ENCODE measurements around the gene ATAD3C.

Gene ATAD3C

GRCh38 chr1:1429671-1430073 is 19.8 kb upstream of the ATAD3C start:
- H3K27ac ChIP-seq (ENCODE audit: extremely low read depth, low read depth, low read length): no peak overlapping the region
- no peaks in the 10 kb centered on the region for H3K9me3 ChIP-seq (ENCODE audit: control insufficient read depth, insufficient read depth, low read depth, low read length)
- no peaks in the 10 kb centered on the region for H3K36me3 ChIP-seq (ENCODE audit: control insufficient read depth in 2 of 2, insufficient read depth in 1 of 2, low read length in 2 of 2)
- H3K4me1 ChIP-seq (ENCODE audit: control insufficient read depth, insufficient read depth, low read length): no peaks in the 10 kb centered on the region
- ChIA-PET POLR2A (no interaction called here), CTCF (interaction anchor here (0.7 to 1.8 kb wide), 2 partner anchors 11 to 31 kb away, joined by 5 read pairs; partner anchors contain the start of gene CCNL2)
- no peak overlapping the region for H3K4me3 ChIP-seq (ENCODE audit: low read depth, low read length)
- TF ChIP-seq ZNF140 (tag by site-specific recombination; IDR thresholded peaks at IDR 0.05) (no peak), ZNF202 (tag by site-specific recombination; IDR thresholded peaks at IDR 0.05; ENCODE audit: borderline replicate concordance) (no peak), ZNF785 (tag by site-specific recombination; IDR thresholded peaks at IDR 0.05) (no peak), ZNF670 (tag by site-specific recombination; IDR thresholded peaks at IDR 0.05; ENCODE audit: low read depth) (no peak), ZNF24 (tag by site-specific recombination; IDR thresholded peaks at IDR 0.05) (no peak), ZNF292 (tag by site-specific recombination; IDR thresholded peaks at IDR 0.05; ENCODE audit: borderline replicate concordance, low read depth) (no peak), ZFP3 (tag by site-specific recombination; IDR thresholded peaks at IDR 0.05; ENCODE audit: low read depth) (peak; percentile 77), ZBTB17 (tag by site-specific recombination; IDR thresholded peaks at IDR 0.05) (peak; percentile 67), ZNF776 (tag by site-specific recombination; IDR thresholded peaks at IDR 0.05; ENCODE audit: borderline replicate concordance) (no peak), ZNF394 (tag by site-specific recombination; IDR thresholded peaks at IDR 0.05; ENCODE audit: borderline replicate concordance) (no peak), ZNF121 (tag by site-specific recombination; IDR thresholded peaks at IDR 0.05) (peak; percentile 87), ZNF530 (tag by site-specific recombination; IDR thresholded peaks at IDR 0.05; ENCODE audit: low read depth) (no peak), ZNF211 (tag by site-specific recombination; IDR thresholded peaks at IDR 0.05; ENCODE audit: low read depth) (no peak), GFI1B (tag by site-specific recombination; IDR thresholded peaks at IDR 0.05) (no peak), ZNF677 (tag by site-specific recombination; IDR thresholded peaks at IDR 0.05) (no peak), IKZF3 (tag by site-specific recombination; IDR thresholded peaks at IDR 0.05) (no peak), YY2 (tag by site-specific recombination; IDR thresholded peaks at IDR 0.05) (no peak), ZNF416 (tag by site-specific recombination; IDR thresholded peaks at IDR 0.05) (no peak), GLIS1 (tag by site-specific recombination; IDR thresholded peaks at IDR 0.05) (no peak), ZBTB8A (tag by site-specific recombination; IDR thresholded peaks at IDR 0.05) (0 out of 2 replicates have a peak, but pooled peaks have one; percentile 19), ZNF184 (tag by site-specific recombination; IDR thresholded peaks at IDR 0.05) (no peak), ZBTB7A (tag by site-specific recombination; IDR thresholded peaks at IDR 0.05; ENCODE audit: low read depth) (no peak), BCL11A (tag by site-specific recombination; IDR thresholded peaks at IDR 0.05; ENCODE audit: low read depth) (no peak), ZNF501 (tag by site-specific recombination; IDR thresholded peaks at IDR 0.05) (no peak), ZNF48 (tag by site-specific recombination; IDR thresholded peaks at IDR 0.05) (no peak), ZNF473 (tag by site-specific recombination; IDR thresholded peaks at IDR 0.05) (no peak), PRDM2 (tag by site-specific recombination; IDR thresholded peaks at IDR 0.05; ENCODE audit: borderline replicate concordance) (no peak), ZNF248 (tag by site-specific recombination; IDR thresholded peaks at IDR 0.05) (no peak)
- TF ChIP-seq, protein P1, sequence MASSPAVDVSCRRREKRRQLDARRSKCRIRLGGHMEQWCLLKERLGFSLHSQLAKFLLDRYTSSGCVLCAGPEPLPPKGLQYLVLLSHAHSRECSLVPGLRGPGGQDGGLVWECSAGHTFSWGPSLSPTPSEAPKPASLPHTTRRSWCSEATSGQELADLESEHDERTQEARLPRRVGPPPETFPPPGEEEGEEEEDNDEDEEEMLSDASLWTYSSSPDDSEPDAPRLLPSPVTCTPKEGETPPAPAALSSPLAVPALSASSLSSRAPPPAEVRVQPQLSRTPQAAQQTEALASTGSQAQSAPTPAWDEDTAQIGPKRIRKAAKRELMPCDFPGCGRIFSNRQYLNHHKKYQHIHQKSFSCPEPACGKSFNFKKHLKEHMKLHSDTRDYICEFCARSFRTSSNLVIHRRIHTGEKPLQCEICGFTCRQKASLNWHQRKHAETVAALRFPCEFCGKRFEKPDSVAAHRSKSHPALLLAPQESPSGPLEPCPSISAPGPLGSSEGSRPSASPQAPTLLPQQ (tag by site-specific recombination; IDR thresholded peaks at IDR 0.05): no peak
- TF ChIP-seq, protein P2, sequence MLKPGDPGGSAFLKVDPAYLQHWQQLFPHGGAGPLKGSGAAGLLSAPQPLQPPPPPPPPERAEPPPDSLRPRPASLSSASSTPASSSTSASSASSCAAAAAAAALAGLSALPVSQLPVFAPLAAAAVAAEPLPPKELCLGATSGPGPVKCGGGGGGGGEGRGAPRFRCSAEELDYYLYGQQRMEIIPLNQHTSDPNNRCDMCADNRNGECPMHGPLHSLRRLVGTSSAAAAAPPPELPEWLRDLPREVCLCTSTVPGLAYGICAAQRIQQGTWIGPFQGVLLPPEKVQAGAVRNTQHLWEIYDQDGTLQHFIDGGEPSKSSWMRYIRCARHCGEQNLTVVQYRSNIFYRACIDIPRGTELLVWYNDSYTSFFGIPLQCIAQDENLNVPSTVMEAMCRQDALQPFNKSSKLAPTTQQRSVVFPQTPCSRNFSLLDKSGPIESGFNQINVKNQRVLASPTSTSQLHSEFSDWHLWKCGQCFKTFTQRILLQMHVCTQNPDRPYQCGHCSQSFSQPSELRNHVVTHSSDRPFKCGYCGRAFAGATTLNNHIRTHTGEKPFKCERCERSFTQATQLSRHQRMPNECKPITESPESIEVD (tag by site-specific recombination; IDR thresholded peaks at IDR 0.05): no peak
- TF ChIP-seq, protein P3, sequence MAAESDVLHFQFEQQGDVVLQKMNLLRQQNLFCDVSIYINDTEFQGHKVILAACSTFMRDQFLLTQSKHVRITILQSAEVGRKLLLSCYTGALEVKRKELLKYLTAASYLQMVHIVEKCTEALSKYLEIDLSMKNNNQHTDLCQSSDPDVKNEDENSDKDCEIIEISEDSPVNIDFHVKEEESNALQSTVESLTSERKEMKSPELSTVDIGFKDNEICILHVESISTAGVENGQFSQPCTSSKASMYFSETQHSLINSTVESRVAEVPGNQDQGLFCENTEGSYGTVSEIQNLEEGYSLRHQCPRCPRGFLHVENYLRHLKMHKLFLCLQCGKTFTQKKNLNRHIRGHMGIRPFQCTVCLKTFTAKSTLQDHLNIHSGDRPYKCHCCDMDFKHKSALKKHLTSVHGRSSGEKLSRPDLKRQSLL (tag by site-specific recombination; IDR thresholded peaks at IDR 0.05): peak; percentile 66; the same call in 1 of the 2 replicates

Measured in HEK293 (cell line).